ENCODE data around the gene ENOX2. TPM values are rescaled to one million over a fixed set of nuclear protein-coding genes. Genes with fewer than 3 reads are reported as not detected.
A peak's percentile ranks its signal among the peaks of the same experiment; 100 is the strongest.

ENOX2 gene
- polyA plus RNA-seq, 3 donors, result 6.8 to 22.1 (median 14.7) TPM

DNA sequence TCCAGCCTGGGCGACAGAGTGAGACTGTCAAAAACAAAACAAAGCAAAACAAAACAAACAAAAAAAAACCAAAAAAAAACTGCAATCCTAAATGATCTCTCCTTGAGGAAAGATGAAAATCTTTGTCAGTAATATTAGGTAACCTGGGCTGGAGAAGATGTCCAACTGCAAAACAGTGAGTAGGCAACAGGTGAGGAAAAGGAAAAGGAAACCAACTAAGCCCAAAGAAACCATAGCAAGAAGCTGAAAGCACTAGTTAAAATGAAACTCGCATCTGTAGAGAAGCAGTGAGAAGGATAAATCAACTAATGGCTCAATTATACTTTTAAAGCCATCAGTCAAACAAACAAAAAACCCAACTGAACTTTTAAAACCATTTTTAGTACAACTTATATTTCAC lies 54.2 kb downstream of the ENOX2 start:
- no peak overlapping the region for H3K9ac ChIP-seq (ENCODE audit: insufficient read depth, low read length, poor library complexity, severe bottlenecking)
- H3K79me2 ChIP-seq (ENCODE audit: insufficient read depth, low read length), result no peaks in the 10 kb centered on the region
- peaks cover 13% of the 10 kb centered on the region for H3K4me1 Mint-ChIP-seq
- no peak overlapping the region for H3K4me3 Mint-ChIP-seq
- TF ChIP-seq, protein P1, sequence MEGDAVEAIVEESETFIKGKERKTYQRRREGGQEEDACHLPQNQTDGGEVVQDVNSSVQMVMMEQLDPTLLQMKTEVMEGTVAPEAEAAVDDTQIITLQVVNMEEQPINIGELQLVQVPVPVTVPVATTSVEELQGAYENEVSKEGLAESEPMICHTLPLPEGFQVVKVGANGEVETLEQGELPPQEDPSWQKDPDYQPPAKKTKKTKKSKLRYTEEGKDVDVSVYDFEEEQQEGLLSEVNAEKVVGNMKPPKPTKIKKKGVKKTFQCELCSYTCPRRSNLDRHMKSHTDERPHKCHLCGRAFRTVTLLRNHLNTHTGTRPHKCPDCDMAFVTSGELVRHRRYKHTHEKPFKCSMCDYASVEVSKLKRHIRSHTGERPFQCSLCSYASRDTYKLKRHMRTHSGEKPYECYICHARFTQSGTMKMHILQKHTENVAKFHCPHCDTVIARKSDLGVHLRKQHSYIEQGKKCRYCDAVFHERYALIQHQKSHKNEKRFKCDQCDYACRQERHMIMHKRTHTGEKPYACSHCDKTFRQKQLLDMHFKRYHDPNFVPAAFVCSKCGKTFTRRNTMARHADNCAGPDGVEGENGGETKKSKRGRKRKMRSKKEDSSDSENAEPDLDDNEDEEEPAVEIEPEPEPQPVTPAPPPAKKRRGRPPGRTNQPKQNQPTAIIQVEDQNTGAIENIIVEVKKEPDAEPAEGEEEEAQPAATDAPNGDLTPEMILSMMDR (IDR thresholded peaks at IDR 0.05), result no peak
- peak overlapping the region in 1 of 7 donors; percentile 50 for H3K27ac Mint-ChIP-seq
- no peak overlapping the region for H3K27ac ChIP-seq (ENCODE audit: low read depth in 1 of 2, low read length in 2 of 2)
- no peaks in the 10 kb centered on the region for H4K20me1 ChIP-seq (ENCODE audit: insufficient read depth, low read length)
- intact Hi-C loops (cut with micrococcal nuclease), result no loop called here
- H3K9me3 ChIP-seq (replicated peaks in 1 of 2; ENCODE audit: control insufficient read depth in 1 of 2, insufficient read depth in 1 of 2, low read length in 2 of 2), result no peaks in the 10 kb centered on the region
- H3K36me3 Mint-ChIP-seq, result no peaks in the 10 kb centered on the region
- no peak for DNase-seq
- H3K4me3 ChIP-seq (replicated peaks in 1 of 3; ENCODE audit: low read depth in 2 of 3, low read length in 3 of 3), result no peak overlapping the region
- peaks cover 0 to 4% of the 10 kb centered on the region in 2 donors for H3K4me1 ChIP-seq (ENCODE audit: control insufficient read depth in 1 of 2, insufficient read depth in 2 of 2, low read length in 2 of 2)
- no peaks in the 10 kb centered on the region for H3K36me3 ChIP-seq (replicated peaks in 1 of 2; ENCODE audit: control insufficient read depth in 1 of 2, insufficient read depth in 2 of 2, low read length in 2 of 2)
- no CpG with 5 or more reads among the region's 2 CpGs for WGBS (ENCODE audit: insufficient coverage)
- H3K9me3 Mint-ChIP-seq, result peaks cover 0 to 2% (median 0%) of the 10 kb centered on the region in 7 donors
- peaks cover 0 to 6% (median 0%) of the 10 kb centered on the region in 3 donors for H3K27me3 Mint-ChIP-seq (ENCODE audit: low read depth in 3 of 3)
- no peak overlapping the region for H2AFZ ChIP-seq (ENCODE audit: insufficient read depth, low read depth, low read length, poor library complexity, severe bottlenecking)
- H3K27me3 ChIP-seq (ENCODE audit: control insufficient read depth in 2 of 2, insufficient read depth in 2 of 2, low read length in 2 of 2), result no peaks in the 10 kb centered on the region
- no peak overlapping the region for H3K4me2 ChIP-seq (replicated peaks; ENCODE audit: extremely low read depth, low read length, poor library complexity, severe bottlenecking)

DNA sequence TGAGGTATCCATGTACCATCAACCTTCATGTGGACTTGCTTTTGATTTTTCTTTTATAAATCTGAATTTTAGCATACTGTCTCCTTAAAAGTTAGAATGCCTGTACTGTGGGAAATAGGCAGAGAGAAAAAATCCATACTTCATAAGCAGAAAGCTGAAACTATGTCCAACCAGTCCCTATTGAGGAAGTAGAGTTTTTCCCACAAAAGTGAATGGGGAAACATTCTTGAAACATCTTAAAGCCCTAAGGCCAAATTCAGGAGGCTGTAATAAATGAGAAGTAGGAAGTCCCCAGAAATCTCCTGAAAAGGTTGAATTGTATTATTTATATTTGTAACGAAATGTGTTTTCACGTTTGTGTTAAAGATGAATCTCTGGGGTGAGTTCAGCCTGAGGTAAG lies 56.3 kb downstream of the ENOX2 start:
- no peak overlapping the region for H3K9ac ChIP-seq (ENCODE audit: insufficient read depth, low read length, poor library complexity, severe bottlenecking)
- intact Hi-C loops (cut with micrococcal nuclease), result no loop called here
- H3K27ac ChIP-seq (ENCODE audit: low read depth in 1 of 2, low read length in 2 of 2), result no peak overlapping the region
- H3K4me3 ChIP-seq (replicated peaks in 1 of 3; ENCODE audit: low read depth in 2 of 3, low read length in 3 of 3), result no peak overlapping the region
- no peaks in the 10 kb centered on the region for H3K36me3 Mint-ChIP-seq
- H3K9me3 Mint-ChIP-seq, result peaks cover 0 to 2% (median 0%) of the 10 kb centered on the region in 7 donors
- no peak overlapping the region for H3K4me3 Mint-ChIP-seq
- H3K27me3 ChIP-seq (ENCODE audit: control insufficient read depth in 2 of 2, insufficient read depth in 2 of 2, low read length in 2 of 2), result no peaks in the 10 kb centered on the region
- H3K27ac Mint-ChIP-seq, result no peak overlapping the region
- peak in 1 of 3 donors; percentile 2 for DNase-seq
- TF ChIP-seq, protein P1 (IDR thresholded peaks at IDR 0.05), result no peak
- peaks cover 0 to 6% (median 0%) of the 10 kb centered on the region in 3 donors for H3K27me3 Mint-ChIP-seq (ENCODE audit: low read depth in 3 of 3)
- no CpG with 5 or more reads among the region's 2 CpGs for WGBS (ENCODE audit: insufficient coverage)
- no peak overlapping the region for H2AFZ ChIP-seq (ENCODE audit: insufficient read depth, low read depth, low read length, poor library complexity, severe bottlenecking)
- no peak overlapping the region for H3K4me2 ChIP-seq (replicated peaks; ENCODE audit: extremely low read depth, low read length, poor library complexity, severe bottlenecking)
- no peaks in the 10 kb centered on the region for H4K20me1 ChIP-seq (ENCODE audit: insufficient read depth, low read length)
- H3K9me3 ChIP-seq (replicated peaks in 1 of 2; ENCODE audit: control insufficient read depth in 1 of 2, insufficient read depth in 1 of 2, low read length in 2 of 2), result no peaks in the 10 kb centered on the region
- peaks cover 0 to 4% of the 10 kb centered on the region in 2 donors for H3K4me1 ChIP-seq (ENCODE audit: control insufficient read depth in 1 of 2, insufficient read depth in 2 of 2, low read length in 2 of 2)
- H3K4me1 Mint-ChIP-seq, result peaks cover 19% of the 10 kb centered on the region
- H3K36me3 ChIP-seq (replicated peaks in 1 of 2; ENCODE audit: control insufficient read depth in 1 of 2, insufficient read depth in 2 of 2, low read length in 2 of 2), result no peaks in the 10 kb centered on the region
- H3K79me2 ChIP-seq (ENCODE audit: insufficient read depth, low read length), result no peaks in the 10 kb centered on the region

All from CD14-positive monocyte (primary cell).